IPS-NIHi7 (cell line): ENCODE results near the gene JAG2.

Source experiments
- DNase-seq: peaks from one replicate; pipeline ENCODE4 v3.0.0; 2012; ENCODE audit warnings: mixed read lengths; ENCODE audit errors: extremely low spot score

Gene JAG2

GRCh38 chr14:105092171-105093037 lies 76.2 kb downstream of the JAG2 start:
- DNase-seq = no peak

- peak; percentile 10 for DNase-seq
Measured at GRCh38 chr14:105091517-105092170, 76.9 kb downstream of the JAG2 start.

- peak; percentile 7 for DNase-seq
Measured at GRCh38 chr14:105091054-105091516, 77.5 kb downstream of the JAG2 start.
